Measurements from ENCODE around the gene MAN1A1. TPM values are rescaled to one million over a fixed set of nuclear protein-coding genes. Genes with fewer than 3 reads are reported as not detected.

The MAN1A1 gene
- 19.7 TPM for total RNA-seq
- long read RNA-seq, full-length matches to known transcripts, result 14 of 27 reads
- long read RNA-seq, partial matches to known transcripts, result 11 of 27 reads
- long read RNA-seq, other reads (novel, unspliced or antisense), result 2 of 27 reads

DNA sequence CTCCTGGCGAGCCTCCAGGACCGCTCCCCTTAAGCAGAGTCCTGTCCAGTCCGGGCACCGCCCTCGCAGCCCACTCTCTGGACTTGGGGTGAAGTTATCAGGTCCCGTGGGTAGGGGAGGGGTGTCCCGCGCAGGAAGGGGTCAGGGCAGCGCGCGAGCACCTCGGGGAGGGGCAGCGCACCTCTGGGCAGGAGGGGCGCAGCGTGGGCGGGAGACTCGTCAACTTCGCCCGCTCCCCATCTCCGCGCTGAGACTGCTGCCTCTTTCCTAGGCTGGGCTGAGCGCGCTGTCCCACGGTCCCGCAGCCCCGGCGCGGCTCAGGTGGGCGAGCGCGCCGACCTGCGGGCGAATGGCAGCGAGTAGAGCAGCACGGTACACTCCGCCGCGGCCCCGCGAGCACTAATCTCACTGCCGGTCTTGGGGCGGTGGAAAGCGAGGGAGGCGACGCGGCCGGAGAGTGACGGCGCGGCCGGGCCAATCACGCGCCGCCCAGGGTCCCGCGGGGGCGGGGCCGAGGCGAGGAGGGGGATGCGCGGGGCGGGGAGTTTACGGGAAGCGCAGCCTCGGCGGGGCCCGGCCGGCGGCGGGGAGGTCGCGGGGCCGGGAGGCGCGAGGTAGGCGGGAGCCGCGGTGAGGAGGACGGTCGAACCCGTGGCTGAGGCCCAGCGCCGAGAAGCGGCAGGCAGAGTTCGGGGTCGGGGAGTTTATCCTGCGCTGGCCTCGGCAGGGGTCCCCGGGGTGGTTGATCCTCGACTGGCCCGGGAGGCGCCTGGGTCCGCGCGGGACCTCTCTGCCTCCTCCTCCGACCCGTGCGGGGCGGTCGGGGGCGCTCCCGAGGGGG, at the start of gene MAN1A1:
MAN1A1 (minus strand) TSS at position 401 of the 841 bp plus-strand sequence. CDS start 696 bp downstream, outside the sequence.
- intact Hi-C loops (cut with micrococcal nuclease), result loop anchor here (10.0 kb wide), 1 partner anchor 205 kb away; no protein-coding TSS in a partner anchor
- peaks cover 69% of the 10 kb centered on the region for H3K4me1 ChIP-seq

GRCh38 chr6:119395192-119395591, 45.6 kb upstream of the MAN1A1 start:
- H3K27ac ChIP-seq (replicated peaks), result no peak overlapping the region
- no peak for DNase-seq
- H3K36me3 ChIP-seq, result no peaks in the 10 kb centered on the region
- H3K27me3 ChIP-seq (ENCODE audit: low read depth), result no peaks in the 10 kb centered on the region
- intact Hi-C loops (cut with micrococcal nuclease), result no loop called here
- no peak overlapping the region for H3K4me3 ChIP-seq
- H3K4me1 ChIP-seq, result no peaks in the 10 kb centered on the region
- TF ChIP-seq, protein P1, sequence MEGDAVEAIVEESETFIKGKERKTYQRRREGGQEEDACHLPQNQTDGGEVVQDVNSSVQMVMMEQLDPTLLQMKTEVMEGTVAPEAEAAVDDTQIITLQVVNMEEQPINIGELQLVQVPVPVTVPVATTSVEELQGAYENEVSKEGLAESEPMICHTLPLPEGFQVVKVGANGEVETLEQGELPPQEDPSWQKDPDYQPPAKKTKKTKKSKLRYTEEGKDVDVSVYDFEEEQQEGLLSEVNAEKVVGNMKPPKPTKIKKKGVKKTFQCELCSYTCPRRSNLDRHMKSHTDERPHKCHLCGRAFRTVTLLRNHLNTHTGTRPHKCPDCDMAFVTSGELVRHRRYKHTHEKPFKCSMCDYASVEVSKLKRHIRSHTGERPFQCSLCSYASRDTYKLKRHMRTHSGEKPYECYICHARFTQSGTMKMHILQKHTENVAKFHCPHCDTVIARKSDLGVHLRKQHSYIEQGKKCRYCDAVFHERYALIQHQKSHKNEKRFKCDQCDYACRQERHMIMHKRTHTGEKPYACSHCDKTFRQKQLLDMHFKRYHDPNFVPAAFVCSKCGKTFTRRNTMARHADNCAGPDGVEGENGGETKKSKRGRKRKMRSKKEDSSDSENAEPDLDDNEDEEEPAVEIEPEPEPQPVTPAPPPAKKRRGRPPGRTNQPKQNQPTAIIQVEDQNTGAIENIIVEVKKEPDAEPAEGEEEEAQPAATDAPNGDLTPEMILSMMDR (IDR thresholded peaks at IDR 0.05; ENCODE audit: borderline replicate concordance), result no peak
- H3K9me3 ChIP-seq (replicated peaks), result peaks cover 49% of the 10 kb centered on the region

More for the DNA sequence above, at the start of gene MAN1A1:
- H3K4me3 ChIP-seq, result peak within 1 kb of the TSS; percentile 94
- no peaks in the 10 kb centered on the region for H3K36me3 ChIP-seq
- TF ChIP-seq, protein P1 (IDR thresholded peaks at IDR 0.05; ENCODE audit: borderline replicate concordance), result peak; percentile 24
- H3K27ac ChIP-seq (replicated peaks), result peak within 1 kb of the TSS; percentile 96
- H3K27me3 ChIP-seq (ENCODE audit: low read depth), result no peaks in the 10 kb centered on the region
- no peaks in the 10 kb centered on the region for H3K9me3 ChIP-seq (replicated peaks)
- peak; percentile 92 for DNase-seq

GRCh38 chr6:119390247-119390793, 40.8 kb upstream of the MAN1A1 start:
- Histone ChIP-seq H3K9me3 (replicated peaks) (peaks cover 33% of the 10 kb centered on the region), H3K36me3 (peaks cover 7% of the 10 kb centered on the region), H3K27ac (replicated peaks) (no peak overlapping the region), H3K4me3 (no peak overlapping the region), H3K27me3 (ENCODE audit: low read depth) (no peaks in the 10 kb centered on the region), H3K4me1 (no peaks in the 10 kb centered on the region)
- DNase-seq, result no peak
- intact Hi-C loops (cut with micrococcal nuclease), result no loop called here
- TF ChIP-seq, protein P1 (IDR thresholded peaks at IDR 0.05; ENCODE audit: borderline replicate concordance), result no peak

- Histone ChIP-seq H3K9me3 (replicated peaks) (peaks cover 45% of the 10 kb centered on the region), H3K4me3 (no peak overlapping the region), H3K27ac (replicated peaks) (no peak overlapping the region), H3K27me3 (ENCODE audit: low read depth) (no peaks in the 10 kb centered on the region), H3K4me1 (no peaks in the 10 kb centered on the region), H3K36me3 (peaks cover 8% of the 10 kb centered on the region)
- TF ChIP-seq, protein P1 (IDR thresholded peaks at IDR 0.05; ENCODE audit: borderline replicate concordance), result no peak
- DNase-seq, result no peak
- intact Hi-C loops (cut with micrococcal nuclease), result no loop called here
Observed at GRCh38 chr6:119385994-119386393, 36.4 kb upstream of the MAN1A1 start.

DNA sequence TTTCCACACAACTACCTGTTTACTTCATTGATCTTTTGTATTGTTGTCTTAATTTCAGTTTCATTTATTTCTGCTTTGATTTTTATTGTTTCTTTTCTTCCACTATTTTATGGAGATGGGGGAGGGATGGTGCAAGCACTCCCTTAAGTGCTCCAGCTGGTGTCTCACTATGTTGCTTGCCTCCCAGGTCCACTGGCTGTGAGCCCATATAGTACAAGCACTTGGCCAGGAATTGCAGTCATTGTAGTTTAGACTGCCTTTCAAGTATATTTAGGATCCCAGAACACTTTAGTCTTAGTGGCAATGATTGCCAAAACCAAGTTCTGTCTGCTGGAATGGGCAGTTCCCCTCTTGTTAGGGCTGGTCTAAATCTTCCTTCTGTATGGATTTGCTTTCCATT, 34.9 kb upstream of the MAN1A1 start:
- intact Hi-C loops (cut with micrococcal nuclease), result no loop called here

More for the DNA sequence above, 34.9 kb upstream of the MAN1A1 start:
- Histone ChIP-seq H3K36me3 (peaks cover 8% of the 10 kb centered on the region), H3K27me3 (ENCODE audit: low read depth) (no peaks in the 10 kb centered on the region), H3K4me3 (no peak overlapping the region), H3K27ac (replicated peaks) (no peak overlapping the region), H3K4me1 (no peaks in the 10 kb centered on the region), H3K9me3 (replicated peaks) (peaks cover 60% of the 10 kb centered on the region)
- DNase-seq, result no peak
- TF ChIP-seq, protein P1 (IDR thresholded peaks at IDR 0.05; ENCODE audit: borderline replicate concordance), result no peak

All from left ventricle myocardium inferior (tissue), 1 donor.